ENCODE results near the gene WIF1.

The WIF1 gene, protein sequence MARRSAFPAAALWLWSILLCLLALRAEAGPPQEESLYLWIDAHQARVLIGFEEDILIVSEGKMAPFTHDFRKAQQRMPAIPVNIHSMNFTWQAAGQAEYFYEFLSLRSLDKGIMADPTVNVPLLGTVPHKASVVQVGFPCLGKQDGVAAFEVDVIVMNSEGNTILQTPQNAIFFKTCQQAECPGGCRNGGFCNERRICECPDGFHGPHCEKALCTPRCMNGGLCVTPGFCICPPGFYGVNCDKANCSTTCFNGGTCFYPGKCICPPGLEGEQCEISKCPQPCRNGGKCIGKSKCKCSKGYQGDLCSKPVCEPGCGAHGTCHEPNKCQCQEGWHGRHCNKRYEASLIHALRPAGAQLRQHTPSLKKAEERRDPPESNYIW

DNA sequence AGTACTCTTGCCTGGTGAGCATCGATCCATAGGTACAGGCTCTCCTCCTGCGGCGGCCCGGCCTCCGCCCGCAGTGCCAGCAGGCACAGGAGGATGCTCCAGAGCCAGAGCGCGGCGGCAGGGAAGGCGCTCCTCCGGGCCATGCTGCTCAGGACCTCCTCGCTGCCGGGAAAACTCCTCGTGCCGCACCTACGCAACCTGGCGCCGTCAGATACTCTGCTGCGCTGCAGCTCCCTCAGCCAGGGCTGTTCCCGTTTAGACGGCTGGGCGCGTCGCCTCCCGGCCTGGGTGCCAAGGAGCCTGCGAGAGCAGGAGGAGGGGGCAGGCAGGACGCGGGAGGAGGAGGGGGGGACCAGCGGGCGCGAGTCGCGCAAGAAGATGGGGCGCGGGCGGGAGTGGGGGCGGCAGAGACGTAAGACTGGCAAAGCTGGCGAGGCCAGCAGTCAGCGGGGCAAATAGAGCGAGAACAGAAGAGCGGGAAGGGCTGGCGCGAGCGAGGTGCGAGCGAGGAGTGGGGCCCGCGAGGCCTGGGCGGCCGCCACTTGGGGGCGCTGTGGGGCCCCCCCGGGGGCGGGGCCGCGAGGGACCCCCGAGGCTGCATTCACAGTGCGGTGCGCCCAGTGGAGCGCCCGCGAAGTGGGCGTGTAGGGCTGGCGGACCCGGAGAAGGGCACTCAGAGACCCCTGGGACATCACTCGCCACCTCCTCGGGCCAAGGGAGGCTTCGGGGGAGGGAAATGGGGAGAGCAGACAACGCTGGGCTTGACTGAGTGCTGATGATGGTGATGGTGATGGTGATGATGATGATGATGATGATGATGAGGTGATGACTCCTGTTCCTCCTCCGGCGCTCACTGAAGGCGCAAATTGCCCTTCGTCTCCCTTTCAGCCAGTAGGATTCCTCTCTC is at the start of gene WIF1:
WIF1 (minus strand) TSS at position 257 of the 907 bp plus-strand sequence; CDS start at position 143, 114 bp downstream.
- peak in 2 of 14 donors; percentile 10 to 18 for DNase-seq

DNA sequence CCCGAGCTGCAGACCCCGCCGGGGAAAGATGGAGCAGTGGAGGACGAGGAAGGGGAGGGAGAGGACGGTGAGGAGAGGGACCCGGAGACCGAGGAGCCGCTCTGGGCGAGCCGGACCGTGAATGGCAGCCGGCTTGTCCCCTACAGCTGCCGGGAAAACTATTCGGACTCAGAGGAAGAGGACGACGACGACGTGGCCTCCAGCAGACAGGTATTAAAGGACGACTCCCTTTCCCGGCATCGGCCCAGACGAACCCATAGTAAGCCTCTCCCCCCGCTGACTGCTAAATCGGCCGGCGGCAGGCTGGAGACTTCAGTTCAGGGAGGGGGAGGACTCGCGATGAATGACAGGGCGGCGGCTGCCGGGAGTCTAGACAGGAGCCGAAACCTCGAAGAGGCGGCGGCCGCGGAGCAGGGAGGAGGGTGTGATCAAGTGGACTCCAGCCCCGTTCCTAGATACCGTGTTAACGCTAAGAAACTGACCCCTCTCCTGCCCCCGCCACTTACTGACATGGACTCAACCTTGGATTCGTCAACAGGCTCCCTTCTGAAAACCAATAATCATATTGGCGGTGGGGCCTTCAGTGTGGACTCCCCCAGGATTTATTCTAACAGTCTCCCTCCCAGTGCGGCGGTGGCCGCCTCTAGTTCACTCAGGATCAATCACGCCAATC is 49.2 kb upstream of the WIF1 start:
- peak in 13 of 14 donors; percentile 1 to 72 (median 49) for DNase-seq

DNA sequence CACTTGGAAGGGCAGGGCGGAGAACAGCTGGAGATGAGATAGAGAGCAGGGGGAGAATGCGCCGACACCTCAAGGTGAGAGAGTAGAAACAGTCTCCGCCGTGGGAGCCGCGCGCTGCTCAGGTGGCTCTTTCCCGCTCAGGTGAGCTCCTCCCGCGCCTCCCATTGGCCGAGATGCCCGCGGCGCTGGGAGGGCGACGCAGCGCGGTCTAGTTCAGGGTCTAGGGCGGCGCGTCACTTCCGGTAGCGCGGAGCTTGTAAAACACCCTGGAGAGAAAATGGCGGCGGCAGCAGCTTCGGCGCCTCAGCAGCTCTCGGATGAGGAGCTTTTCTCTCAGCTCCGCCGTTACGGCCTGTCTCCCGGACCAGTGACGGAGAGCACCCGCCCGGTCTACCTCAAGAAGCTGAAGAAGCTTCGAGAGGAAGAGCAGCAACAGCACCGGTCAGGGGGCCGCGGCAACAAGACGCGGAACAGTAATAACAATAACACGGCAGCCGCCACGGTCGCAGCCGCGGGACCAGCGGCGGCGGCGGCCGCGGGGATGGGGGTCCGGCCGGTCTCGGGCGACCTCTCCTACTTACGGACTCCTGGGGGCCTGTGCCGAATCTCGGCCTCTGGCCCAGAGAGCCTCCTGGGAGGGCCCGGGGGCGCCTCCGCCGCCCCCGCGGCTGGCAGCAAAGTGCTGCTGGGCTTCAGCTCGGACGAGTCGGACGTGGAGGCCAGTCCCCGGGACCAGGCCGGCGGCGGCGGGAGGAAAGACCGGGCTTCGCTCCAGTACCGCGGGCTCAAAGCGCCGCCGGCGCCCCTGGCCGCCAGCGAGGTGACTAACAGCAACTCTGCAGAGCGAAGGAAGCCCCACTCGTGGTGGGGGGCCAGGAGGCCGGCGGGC is 48.5 kb upstream of the WIF1 start, which contains the start of gene LEMD3:
LEMD3 (plus strand) TSS at position 264 of the 889 bp plus-strand sequence; CDS start at position 278, 14 bp downstream.
- peak; percentile 31 to 91 (median 84) for DNase-seq

DNA sequence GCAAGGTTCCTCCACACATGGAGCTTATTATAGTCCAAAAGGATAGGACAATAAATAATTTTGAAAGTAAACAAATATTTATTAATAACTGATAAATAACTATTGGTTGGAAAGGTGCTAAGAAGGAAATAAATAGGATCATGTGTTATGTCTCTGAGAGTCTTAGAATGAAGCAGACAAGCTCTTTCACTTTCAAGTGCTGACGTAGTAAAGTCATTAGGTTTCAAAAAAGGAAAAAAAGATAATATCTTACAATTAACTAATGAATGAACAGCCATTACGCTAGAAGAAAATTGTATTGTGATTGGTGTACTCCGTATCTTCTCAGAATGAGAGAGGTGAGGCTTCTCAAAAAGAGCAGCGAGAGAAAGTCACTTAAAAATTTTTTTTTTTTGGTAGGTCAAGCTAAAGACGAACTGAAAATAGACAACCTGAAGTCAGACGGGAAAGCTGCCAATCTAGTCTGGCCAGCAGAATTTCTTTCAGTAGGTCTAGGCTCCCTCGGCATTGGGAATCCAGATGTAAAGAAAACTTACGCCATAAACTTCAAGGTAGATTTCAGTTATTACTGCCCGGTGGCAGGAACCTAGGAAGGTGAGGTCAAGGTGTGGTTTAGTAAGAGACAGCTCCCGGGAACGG is 47.7 kb upstream of the WIF1 start:
- DNase-seq: no peak

DNA sequence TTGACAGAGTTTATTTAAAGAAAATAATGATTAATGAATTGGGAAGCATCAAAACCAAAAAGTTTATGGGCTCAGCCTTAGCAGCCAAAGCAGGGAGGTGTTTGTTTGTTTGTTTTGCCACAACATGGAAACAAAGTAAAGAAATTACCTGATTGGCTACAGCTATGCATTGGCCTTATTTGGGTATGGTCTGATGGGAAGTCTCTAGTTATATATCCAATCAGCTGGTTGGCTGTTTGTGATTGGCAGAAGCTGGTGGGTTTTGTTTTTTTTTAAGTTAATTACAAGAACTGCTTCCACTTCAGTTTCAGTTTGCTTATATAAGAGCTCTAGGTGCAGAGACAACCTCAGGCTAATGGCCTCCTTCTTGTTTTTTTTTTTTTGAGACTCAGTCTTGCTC is 43.7 kb upstream of the WIF1 start:
- DNase-seq: no peak

DNA sequence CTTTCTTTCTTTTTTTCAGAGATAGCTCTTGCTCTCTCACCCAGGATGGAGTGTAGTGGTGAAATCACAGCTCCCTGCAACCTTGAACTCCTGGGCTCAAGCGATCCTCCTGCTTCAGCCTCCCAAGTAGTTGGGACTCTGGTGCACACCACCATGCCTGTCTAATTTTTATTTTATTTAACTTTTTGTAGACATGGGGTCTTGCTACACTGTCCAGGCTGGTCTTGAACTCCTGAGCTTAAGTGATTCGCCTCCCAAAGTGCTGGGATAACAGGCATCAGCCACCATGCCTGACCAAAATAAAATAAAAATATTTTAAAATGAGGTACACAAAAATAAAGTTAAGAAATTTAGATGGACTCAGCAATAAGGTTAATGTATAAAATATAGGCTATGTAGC is 43.1 kb upstream of the WIF1 start:
- no peak for DNase-seq

DNA sequence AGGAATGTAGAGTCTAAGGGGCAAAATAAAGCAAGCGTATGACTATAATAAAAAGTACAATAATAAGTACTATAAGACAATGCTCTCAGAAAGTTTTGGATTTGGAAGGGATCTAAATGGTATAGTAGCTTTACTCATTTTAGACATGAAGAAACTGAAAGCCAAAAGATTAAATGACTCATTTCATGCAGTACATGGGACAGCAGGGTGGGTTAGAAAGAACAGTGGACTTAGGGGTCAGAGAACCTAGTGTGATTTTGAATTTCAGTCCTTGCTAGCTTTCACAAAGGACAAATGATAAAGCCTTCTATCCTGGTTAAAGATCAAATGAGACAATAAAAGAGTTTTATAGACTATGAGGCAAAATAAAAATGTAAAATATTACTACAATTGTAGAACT is 41.5 kb upstream of the WIF1 start:
- no peak for DNase-seq

DNA sequence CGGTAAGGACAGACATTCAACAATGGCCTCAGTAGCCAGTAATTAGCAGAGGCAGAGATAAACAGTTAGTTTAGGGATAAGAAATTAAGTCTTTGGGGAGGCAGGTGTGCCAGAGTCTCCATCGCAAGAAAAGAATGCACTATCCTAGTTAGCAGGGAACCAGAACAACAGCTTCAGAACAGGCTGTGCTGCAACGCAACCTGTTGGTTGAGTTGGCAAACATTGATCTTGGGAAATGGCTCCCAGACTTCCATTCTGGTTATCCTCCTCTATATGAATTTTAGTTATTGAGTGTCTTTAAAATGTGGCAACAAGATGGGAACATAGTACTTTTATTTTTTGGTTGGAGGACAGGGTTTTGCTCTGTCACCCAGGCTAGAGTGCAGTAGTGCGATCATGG is 36.0 kb upstream of the WIF1 start:
- no peak for DNase-seq

DNA sequence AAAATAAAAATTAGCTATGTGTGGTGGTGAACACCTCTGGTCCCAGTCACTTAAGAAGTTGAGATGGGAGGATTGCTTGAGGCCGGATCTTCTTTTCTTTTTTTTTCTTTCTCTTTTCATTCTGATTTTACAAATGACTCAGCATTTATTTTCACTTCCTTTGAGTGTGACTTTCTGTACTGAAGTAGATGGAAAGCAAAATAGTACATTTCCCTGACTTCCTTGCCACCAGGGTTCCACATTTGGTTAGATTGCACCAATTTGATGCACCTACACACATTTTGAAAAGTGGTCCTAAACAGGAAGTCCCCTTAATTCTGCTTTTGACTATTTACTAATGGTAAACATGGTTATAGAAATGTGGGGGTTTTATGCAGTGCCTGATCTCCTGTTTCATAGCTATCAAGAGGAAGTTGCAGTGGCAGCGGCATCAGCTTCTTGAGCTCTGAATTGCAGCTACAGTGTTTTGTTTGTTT is 35.3 kb upstream of the WIF1 start:
- DNase-seq: peak in 1 of 14 donors; percentile 0

DNA sequence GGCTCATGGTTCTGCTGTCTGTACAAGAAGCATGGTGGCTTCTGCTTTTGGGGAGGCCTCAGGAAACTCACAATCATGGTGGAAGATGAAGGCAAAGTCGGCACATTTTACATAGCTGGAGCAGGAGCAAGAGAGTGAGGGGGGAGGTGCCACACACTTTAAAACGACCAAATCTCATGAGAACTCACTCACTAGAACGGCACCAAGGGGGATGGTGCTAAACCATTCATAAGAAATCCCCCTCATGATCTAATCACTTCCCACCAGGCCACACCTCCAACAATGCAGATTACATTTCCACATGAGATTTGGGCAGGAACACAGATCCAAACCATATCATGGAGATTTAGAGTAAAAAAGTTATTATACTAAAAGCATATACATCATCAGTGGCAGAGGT is 34.7 kb upstream of the WIF1 start:
- DNase-seq: no peak

DNA sequence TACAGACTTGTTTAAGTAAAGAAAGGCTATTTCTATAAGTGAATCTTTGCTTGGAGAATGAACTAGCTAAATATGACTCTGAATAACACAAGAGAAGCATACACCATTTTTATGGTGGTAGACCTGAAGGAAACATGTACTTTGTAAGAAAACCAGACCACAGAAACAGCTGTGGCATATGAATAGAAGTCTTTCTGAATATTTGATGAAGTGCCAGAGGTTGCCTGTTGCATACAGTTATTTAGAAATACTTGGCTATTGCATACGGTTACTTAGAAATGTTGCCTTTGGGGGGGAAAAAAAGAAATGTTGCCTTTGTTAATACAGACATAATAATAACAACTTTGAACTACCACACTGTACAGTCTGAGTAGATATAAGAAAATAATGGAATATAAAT is 31.5 kb upstream of the WIF1 start:
- no peak for DNase-seq

DNA sequence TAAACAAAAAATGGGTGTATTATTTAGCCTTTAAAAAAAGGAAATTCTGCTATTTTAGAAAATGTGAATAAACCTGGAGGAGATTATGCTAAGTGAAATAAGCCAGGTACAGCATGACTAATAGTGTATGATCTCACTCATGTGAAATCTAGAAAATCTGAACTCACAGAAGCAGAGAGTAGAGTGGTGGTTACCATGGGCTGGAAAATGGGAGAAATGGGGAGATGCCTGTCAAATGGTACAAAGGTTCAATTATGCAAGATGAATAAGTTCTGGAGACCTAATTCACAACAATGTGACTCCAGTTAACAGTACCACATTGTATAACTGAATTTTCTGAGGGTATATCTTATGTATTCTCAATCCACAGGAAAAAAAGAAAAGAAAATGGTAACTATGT is 30.9 kb upstream of the WIF1 start:
- no peak for DNase-seq

DNA sequence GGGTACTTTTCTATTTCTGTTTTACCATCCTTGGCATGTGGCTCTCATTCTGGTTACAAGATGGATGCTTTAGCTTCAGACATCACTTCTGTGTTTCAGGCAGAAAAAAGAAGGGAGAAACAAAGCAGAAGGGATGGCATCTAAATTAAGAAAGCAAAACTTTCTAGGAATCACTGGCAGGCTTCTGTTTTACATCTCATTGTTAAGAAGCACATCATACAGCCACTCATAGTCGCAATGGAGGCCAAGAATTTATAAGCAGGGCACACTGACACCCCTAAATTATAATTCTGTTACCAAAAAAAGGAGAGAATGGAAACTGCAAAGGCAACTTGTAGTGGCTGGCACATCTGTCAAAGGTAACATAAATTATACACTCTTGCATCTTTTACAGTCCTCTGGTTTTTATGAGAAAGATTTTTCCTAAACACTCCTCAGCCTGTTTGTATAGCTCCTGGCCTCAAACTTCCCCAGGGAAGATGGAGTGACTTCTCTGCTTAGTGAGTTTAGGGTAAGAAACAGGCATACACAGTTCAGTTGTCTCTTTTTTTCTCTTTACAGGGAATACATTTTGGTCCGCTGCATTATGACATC is 26.3 kb upstream of the WIF1 start:
- DNase-seq: no peak

DNA sequence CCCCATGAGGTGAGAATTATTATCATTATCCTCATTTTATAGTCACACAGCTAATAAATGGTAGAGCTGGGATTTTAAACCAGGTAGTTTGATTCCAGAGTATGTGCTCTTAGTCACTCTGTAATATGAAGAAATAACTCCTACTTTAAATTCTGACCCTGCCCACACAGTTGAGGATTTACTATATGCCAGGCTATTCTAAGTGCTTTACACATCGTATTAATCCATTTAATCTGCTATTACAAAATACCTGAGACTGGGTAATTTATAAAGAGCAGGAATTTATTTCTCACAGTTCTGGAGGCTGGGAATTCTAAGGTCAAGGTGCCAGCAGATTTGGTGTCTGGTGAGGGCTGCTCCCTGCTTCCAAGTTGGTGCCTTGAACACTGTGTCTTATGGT is 19.6 kb upstream of the WIF1 start:
- no peak for DNase-seq

DNA sequence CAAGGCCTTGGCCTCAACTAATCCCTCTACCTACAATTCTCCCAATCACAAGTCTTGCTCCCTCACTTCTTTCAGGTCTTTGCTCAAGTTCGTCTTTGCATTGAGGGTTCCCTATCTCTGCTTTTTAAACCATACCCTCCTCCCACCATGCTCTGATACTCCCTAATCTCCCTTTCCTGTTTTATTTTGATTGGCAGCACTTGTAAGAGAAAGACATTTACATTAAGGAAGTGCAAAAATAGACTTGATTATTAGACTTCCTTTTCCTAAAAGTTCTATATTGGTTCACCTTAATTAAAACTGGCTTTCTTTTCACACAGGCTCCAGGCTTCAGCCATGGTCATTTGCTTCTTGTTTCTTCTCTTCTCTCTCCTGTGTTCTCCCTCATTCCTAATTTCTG is 18.3 kb upstream of the WIF1 start:
- no peak for DNase-seq

DNA sequence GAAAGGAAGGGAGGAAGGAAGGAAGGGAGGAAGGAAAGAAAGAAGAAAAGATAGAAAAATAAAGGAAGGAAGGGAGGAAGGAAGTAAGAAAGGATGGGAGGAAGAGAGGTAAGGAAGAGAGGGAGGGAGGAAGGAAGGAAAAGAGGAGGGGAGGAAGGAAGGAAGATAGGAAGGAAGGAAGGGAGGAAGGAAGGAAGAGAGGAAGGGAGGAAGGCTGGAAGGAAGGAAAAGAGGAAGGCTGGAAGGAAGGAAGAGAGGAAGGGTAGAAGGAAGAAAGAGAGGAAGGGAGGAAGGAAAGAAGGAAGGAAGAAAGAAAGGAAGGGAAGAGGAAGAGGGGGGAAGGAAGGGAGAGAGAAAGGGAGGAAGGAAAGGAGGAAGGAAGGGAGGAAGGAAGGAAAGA is 12.8 kb upstream of the WIF1 start:
- no peak for DNase-seq

DNA sequence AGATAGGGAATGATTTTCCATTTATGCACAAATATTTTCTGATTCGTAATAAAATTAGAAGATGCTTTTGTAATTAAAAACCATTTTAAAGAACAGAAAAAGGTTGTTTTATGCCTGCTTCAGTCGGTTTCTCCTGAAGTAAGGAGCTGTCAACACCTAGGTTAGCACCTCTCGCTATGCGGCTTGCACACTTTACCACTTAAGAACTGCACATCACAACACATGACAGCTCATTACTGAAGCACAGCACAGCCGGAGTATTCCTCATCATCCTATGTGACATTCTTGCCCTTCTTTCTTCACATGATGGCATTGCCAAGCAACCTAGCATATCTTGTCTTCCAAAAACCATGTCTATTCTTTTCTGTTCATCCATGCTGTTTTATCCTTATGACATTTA is 5.4 kb upstream of the WIF1 start:
- no peak for DNase-seq

DNA sequence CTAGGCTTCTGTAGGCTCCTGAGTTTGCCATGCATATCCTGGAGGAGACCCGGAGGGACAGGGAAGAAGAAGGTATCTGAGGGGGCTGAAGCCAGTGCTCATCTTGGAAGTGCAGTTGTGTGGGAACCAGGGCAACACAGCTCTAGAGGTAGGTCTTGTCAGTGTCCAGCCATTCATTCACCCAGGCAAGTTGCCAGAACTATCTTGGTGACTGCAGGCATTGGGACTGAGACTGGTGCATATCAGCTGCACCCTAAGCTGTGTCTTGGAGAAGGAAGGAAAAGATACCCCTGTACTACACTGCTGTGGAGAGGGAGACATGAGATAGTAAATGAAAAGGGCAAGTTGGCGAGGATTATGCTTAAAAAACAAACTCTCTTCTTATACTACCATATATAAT is 4.9 kb upstream of the WIF1 start:
- DNase-seq: no peak

DNA sequence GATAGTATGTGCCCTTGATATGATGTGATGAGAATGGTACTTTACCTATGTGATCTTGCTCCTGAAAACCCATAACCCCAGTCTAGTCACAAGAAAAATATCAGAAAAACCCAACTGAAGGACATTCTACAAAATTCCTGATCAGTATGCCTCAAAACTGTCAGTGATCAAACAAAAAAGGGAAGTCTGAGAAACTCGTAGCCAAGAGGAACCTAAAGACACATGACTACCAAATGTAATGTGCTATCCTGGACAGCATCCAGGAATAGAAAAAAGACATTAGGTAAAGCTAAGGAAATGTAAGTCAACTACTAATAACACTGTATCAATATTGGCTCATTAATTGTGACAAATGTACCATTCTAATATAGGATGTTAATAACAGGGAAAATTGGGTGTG is 4.1 kb upstream of the WIF1 start:
- no peak for DNase-seq

DNA sequence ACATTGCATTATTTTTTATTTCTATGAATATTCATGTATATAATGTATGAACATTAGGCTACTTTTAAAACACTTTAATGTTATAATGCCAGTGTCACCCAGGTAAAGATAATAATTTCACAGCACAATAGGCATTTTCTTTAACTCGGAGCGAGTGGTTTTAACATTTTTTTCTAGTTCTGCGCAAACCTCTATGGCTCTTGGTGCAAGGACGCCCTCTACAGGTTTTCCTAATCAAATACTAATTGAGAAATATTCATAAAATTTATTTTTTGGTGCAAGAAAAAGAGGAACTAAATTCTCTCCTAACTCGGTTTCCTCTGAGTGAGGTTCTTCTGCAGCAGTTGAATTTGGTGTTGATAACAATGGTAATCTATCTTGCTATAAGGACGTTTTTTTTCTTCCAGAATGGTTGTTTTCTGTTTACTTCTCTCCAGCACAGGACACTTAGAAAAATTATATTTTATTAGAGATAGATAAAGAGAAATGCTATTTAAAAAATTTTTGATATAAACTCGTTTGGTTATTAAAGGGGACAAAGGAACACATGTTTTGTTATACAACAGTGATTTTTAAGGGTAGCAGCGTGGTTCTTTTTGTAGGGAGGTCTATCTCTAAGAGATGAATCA is 2.4 kb upstream of the WIF1 start:
- DNase-seq: no peak
